ENCODE results near the gene ALDH1L1. TPM values are rescaled to one million over a fixed set of nuclear protein-coding genes. Genes with fewer than 3 reads are reported as not detected.
A peak's percentile ranks its signal among the peaks of the same experiment; 100 is the strongest.

Gene ALDH1L1
- total and polyA plus RNA-seq, 2 of the 13 experiments (the other 11 are each of a cell fraction or from before 2014, with no cell fraction given) = 11.2 to 28.7 TPM

DNA sequence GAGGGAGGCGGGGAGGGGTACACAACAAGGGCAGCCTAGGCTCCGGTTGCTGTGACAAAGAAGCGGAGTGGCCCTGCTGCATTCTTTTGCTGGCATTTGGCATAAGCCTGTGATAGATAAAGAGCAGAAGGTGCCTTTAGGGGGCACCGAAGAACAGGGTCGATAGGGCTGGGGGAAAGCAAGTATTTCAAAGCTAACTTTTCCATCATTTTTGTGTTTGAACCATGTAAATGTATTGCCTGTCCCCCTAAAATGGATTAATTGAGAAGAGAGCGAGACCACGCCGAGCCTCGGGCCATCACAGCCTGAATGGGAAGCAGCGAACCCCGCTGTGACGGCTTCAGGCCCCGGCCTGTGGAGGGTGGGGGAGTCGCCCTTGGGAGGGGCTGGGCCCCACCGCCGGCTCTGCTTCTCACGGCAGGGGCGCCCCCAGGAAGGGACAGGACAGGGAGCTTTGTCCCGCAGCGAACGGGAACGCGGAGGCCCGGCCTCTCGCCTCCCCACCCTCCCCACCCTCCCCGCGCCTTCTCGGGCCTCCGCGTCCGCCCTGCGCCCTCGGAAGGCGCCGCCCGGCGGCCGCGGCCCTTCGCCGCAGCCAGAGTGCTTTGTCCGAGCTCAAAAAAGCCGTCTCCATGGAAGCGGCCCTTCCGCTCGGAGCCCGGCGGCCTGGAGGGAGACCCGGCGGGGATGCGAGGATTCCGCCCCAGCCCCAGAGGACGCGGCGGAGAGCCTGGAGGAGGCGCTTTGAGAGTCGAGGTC is 32.4 kb upstream of the ALDH1L1 start (continued):
- TF ChIP-seq ZNF878 (CRISPR knock-in tag; IDR thresholded peaks at IDR 0.05) (no peak), ARHGAP35 (CRISPR knock-in tag; IDR thresholded peaks at IDR 0.05; ENCODE audit: borderline replicate concordance) (no peak), PAX8 (CRISPR knock-in tag; IDR thresholded peaks at IDR 0.05; ENCODE audit: borderline replicate concordance) (no peak), HMG20A (CRISPR knock-in tag; IDR thresholded peaks at IDR 0.05; ENCODE audit: borderline replicate concordance) (no peak), GFI1 (CRISPR knock-in tag; IDR thresholded peaks at IDR 0.05; ENCODE audit: borderline replicate concordance) (no peak), SP140L (CRISPR knock-in tag; IDR thresholded peaks at IDR 0.05; ENCODE audit: borderline replicate concordance) (no peak), HMGA1 (CRISPR knock-in tag; conservative IDR thresholded peaks at IDR 0.05) (no peak), SMARCC2 (IDR thresholded peaks at IDR 0.05) (no peak), ZNF552 (CRISPR knock-in tag; IDR thresholded peaks at IDR 0.05; ENCODE audit: borderline replicate concordance) (no peak), ZNF460 (CRISPR knock-in tag; IDR thresholded peaks at IDR 0.05; ENCODE audit: borderline replicate concordance) (no peak), ZNF703 (CRISPR knock-in tag; IDR thresholded peaks at IDR 0.05; ENCODE audit: borderline replicate concordance) (no peak), CHCHD3 (CRISPR knock-in tag; IDR thresholded peaks at IDR 0.05) (no peak), SRSF4 (IDR thresholded peaks at IDR 0.05; ENCODE audit: low read depth, low read length, poor library complexity, severe bottlenecking) (no peak), HNRNPUL1 (IDR thresholded peaks at IDR 0.05; ENCODE audit: low read depth, low read length) (no peak), ELF1 (CRISPR knock-in tag; IDR thresholded peaks at IDR 0.05) (no peak)
- TF ChIP-seq, protein P1, sequence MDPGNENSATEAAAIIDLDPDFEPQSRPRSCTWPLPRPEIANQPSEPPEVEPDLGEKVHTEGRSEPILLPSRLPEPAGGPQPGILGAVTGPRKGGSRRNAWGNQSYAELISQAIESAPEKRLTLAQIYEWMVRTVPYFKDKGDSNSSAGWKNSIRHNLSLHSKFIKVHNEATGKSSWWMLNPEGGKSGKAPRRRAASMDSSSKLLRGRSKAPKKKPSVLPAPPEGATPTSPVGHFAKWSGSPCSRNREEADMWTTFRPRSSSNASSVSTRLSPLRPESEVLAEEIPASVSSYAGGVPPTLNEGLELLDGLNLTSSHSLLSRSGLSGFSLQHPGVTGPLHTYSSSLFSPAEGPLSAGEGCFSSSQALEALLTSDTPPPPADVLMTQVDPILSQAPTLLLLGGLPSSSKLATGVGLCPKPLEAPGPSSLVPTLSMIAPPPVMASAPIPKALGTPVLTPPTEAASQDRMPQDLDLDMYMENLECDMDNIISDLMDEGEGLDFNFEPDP (CRISPR knock-in tag; conservative IDR thresholded peaks at IDR 0.05) = no peak
- TF ChIP-seq, protein P2, sequence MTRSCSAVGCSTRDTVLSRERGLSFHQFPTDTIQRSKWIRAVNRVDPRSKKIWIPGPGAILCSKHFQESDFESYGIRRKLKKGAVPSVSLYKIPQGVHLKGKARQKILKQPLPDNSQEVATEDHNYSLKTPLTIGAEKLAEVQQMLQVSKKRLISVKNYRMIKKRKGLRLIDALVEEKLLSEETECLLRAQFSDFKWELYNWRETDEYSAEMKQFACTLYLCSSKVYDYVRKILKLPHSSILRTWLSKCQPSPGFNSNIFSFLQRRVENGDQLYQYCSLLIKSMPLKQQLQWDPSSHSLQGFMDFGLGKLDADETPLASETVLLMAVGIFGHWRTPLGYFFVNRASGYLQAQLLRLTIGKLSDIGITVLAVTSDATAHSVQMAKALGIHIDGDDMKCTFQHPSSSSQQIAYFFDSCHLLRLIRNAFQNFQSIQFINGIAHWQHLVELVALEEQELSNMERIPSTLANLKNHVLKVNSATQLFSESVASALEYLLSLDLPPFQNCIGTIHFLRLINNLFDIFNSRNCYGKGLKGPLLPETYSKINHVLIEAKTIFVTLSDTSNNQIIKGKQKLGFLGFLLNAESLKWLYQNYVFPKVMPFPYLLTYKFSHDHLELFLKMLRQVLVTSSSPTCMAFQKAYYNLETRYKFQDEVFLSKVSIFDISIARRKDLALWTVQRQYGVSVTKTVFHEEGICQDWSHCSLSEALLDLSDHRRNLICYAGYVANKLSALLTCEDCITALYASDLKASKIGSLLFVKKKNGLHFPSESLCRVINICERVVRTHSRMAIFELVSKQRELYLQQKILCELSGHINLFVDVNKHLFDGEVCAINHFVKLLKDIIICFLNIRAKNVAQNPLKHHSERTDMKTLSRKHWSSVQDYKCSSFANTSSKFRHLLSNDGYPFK (CRISPR knock-in tag; IDR thresholded peaks at IDR 0.05; ENCODE audit: borderline replicate concordance) = 0 out of 2 replicates have a peak, but pooled peaks have one; percentile 19
- TF ChIP-seq, protein P3, sequence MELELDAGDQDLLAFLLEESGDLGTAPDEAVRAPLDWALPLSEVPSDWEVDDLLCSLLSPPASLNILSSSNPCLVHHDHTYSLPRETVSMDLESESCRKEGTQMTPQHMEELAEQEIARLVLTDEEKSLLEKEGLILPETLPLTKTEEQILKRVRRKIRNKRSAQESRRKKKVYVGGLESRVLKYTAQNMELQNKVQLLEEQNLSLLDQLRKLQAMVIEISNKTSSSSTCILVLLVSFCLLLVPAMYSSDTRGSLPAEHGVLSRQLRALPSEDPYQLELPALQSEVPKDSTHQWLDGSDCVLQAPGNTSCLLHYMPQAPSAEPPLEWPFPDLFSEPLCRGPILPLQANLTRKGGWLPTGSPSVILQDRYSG (CRISPR knock-in tag; IDR thresholded peaks at IDR 0.05) = no peak
- TF ChIP-seq, protein P4, sequence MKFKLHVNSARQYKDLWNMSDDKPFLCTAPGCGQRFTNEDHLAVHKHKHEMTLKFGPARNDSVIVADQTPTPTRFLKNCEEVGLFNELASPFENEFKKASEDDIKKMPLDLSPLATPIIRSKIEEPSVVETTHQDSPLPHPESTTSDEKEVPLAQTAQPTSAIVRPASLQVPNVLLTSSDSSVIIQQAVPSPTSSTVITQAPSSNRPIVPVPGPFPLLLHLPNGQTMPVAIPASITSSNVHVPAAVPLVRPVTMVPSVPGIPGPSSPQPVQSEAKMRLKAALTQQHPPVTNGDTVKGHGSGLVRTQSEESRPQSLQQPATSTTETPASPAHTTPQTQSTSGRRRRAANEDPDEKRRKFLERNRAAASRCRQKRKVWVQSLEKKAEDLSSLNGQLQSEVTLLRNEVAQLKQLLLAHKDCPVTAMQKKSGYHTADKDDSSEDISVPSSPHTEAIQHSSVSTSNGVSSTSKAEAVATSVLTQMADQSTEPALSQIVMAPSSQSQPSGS (CRISPR knock-in tag; IDR thresholded peaks at IDR 0.05) = no peak
- TF ChIP-seq, protein P5, sequence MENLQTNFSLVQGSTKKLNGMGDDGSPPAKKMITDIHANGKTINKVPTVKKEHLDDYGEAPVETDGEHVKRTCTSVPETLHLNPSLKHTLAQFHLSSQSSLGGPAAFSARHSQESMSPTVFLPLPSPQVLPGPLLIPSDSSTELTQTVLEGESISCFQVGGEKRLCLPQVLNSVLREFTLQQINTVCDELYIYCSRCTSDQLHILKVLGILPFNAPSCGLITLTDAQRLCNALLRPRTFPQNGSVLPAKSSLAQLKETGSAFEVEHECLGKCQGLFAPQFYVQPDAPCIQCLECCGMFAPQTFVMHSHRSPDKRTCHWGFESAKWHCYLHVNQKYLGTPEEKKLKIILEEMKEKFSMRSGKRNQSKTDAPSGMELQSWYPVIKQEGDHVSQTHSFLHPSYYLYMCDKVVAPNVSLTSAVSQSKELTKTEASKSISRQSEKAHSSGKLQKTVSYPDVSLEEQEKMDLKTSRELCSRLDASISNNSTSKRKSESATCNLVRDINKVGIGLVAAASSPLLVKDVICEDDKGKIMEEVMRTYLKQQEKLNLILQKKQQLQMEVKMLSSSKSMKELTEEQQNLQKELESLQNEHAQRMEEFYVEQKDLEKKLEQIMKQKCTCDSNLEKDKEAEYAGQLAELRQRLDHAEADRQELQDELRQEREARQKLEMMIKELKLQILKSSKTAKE (CRISPR knock-in tag; IDR thresholded peaks at IDR 0.05; ENCODE audit: borderline replicate concordance) = no peak

Data from HepG2 (cell line).